Measurements from ENCODE around the gene TEX38.
"Not testable (repeated sequence)": the region's sequence is repeated elsewhere in the genome, so short reads cannot be mapped to it uniquely, and the experiment has no call there.

The TEX38 gene

DNA sequence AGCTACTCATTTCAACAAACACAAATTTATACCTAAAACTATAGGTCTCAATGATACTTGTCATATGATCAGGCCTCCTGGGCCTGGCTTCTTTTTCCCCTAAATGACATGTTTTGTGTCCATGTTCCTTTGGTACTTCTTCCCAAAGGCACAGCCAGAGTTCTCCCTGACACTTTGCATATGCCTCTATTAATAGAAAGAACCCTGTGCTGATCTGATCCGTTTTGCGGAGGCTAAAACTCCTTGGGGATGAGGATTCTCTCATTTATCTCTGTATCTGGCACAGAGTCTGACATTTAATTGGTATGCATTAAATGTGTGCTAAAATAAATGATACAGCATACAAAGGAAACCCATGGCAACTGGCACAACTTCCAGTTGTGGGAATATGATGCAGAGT is 15.0 kb upstream of the TEX38 start:
- DNase-seq, result no peak

DNA sequence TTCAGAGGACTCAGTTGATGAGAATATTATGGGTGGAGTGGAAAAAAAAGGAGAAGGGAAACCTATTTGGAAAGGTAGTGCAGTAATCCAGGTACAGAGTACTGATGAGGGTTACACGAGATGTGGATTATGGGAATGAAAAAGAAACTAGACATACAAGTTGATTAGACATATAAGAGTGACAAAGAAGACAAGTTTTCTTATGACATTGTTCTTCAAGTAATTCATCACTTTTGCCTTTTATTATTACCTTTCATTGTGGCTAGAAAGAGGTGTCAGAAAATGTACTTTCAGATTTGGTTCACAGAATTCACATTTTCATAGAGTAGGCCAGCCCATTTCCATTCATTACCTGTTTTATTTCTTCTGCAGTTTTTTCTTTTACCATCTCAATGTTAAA is 13.9 kb upstream of the TEX38 start:
- DNase-seq, result no peak

DNA sequence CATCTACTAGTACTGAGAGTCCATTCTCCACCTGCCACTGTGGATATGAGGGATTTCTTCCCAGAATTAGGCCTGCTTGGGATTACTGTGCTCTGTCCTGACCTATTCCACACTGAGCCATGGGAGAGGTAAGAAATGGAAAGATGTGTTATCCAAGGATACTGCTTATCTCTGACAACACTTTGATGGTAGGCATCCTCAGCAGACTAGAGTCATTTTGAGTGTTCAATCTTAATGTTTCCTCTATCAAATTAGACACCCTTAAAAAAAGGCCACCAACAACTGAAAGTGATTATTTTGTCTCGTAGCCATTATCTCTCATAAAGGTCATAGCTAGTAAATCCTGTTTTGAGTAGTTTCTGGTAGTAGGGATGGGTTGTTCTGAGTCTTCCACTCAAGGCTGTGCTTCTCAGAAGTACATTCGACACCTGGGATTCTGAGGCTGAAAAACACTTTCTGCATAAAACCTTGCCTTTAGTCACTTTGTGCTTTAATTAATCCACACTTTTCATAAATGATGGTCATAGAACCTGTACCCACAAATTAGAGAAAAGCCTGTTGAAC is 12.3 kb upstream of the TEX38 start:
- DNase-seq, result no peak

DNA sequence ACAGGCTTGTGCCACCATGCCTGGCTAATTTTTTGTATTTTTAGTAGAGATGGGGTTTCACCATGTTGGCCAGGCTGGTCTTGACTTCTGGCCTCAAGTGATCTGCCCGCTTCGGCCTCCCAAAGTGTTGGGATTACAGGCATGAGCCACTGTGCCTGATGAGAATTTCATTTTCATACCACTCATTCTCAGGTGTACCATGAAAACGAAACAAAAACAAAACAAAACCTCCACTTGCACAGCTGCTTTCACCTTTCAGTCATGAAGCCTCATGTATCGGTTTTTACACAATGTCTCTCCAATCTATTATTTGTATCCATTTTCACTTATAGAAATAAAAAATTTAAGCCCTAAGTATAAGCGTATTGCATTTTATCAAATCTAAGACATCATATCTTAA is 11.5 kb upstream of the TEX38 start:
- DNase-seq, result not testable (repeated sequence)

DNA sequence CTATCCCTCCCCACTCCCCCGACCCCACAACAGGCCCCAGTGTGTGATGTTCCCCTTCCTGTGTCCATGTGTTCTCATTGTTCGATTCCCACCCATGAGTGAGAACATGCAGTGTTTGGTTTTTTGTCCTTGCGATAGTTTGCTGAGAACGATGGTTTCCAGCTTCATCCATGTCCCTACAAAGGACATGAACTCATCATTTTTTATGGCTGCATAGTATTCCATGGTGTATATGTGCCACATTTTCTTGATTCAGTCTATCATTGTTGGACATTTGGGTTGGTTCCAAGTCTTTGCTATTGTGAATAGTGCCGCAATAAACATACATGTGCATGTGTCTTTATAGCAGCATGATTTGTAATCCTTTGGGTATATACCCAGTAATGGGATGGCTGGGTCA is 8.7 kb upstream of the TEX38 start:
- not testable (repeated sequence) for DNase-seq

DNA sequence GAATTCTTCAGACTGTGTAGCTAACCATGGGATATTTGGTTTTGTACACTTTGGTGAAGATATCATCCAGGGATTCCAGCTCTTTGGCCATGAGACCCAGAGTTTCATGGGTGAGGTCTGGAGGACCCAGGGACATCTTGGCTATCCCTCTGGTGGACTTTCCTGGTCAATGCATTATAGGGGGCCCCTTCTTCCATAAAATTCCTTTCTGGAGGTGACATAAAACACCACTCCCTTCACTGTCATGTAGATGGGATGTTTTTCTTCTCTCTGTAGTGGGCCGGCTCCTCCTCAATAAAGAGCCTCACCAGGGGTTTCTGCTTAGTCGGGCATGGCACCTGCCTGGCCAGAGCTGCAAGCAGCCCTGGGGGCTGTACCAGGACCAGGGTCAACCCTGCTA is 5.7 kb upstream of the TEX38 start:
- DNase-seq, result no peak

DNA sequence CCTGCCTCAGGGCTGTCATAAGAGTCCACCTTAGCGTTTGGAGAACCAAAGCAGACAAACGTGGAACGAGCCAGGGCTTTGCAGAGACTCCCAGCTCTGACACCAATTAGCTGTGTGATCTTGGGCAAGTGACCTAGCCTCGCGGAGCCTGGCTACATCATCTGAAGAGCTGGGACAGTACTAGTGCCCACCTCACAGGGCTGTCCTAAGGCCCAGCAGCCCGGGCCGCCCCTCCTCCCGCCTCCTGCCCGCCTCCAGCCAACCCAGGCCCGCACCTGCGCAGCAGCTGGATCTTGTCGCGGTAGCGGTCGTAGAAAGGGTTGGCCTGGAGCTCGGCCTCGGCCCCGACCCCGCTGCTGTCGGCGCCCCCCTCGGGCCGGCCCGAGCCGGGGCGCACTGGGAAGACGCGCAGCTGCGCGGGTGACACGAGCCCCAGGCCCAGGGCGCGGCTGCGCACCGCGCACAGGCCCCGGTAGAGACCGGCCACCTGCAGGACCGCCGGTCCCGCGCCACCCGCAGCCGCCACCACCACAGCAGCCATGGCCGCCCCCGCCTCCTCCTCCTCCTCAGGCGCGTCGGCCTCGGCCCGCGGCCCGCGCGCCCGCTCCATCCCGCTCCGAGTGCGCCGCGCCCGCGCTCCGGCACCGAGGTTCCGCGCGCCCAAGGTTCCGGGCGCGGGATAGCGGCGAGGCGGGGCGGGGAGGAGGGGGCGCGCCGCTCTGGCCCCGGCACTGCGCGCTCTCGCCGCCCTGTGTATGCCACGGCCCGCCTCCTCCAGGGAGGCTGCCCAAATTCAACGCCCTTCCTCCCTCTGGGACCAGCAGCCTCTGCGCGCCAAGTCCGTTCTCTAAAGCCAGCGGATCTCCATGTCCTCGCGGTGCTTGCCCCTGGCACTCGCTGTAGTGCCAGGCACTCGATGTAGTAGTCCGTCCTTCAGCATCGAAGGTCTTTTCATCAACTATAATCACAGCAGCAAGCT is 3.6 kb upstream of the TEX38 start, which contains the start of gene ATPAF1:
ATPAF1 (minus strand) TSS at position 583 of the 979 bp plus-strand sequence; CDS start at position 541, 42 bp downstream.
- DNase-seq, result peak; percentile 53

DNA sequence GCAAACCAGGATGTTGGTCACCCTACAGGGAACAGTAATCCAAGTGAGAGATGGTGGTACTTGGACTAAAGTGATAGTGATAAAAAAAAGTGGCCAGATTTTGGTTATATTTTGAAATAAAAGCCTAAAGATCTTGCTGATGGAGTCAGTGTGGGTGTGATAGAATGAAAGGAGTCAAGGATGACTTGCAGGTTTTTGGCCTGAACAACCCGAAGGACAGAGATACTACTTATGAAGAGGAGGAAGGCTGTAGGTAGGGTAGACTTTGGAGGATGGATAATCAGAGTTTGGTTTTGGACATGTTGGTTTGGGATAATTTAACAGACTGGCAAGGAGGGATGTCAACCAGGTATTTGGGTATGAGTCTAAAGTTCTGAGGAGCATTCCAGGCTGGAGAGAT is 1.5 kb upstream of the TEX38 start:
- DNase-seq, result no peak

DNA sequence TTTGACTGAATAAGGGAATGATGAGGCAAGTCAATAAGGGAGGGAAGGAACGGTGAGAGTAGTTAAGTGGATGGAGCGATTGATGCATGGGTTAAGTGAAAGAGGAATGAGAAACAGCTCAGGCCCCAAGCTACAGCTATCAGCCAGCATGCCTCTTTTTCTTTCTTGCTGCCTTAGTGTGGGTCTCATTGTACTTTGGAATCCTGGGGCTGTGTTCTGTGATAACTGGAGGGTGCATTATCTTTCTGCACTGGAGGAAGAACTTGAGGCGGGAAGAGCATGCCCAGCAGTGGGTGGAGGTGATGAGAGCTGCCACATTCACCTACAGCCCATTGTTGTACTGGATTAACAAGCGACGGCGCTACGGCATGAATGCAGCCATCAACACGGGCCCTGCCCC is 1.0 kb downstream of the TEX38 start:
- DNase-seq, result no peak

DNA sequence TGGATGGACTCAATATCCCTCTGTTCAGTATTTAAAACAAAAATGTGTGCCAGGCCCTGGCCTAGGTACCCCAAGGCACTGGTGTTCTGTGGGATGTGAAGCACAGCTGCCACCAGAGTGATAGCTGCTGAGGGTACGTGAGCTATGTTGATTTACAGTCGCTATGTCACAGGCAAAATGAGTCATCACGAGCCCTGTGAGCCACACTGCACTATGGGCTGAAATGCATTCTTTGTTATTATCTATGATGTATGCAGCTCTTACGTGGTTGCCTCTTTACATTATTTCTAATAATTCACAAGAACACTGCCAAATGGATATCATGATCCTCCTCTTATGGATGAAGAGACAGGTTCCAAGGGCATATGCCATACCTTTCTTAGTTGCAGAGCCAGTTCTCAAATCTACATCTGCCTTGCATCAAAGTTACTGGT is 2.1 kb downstream of the TEX38 start:
- no peak for DNase-seq

DNA sequence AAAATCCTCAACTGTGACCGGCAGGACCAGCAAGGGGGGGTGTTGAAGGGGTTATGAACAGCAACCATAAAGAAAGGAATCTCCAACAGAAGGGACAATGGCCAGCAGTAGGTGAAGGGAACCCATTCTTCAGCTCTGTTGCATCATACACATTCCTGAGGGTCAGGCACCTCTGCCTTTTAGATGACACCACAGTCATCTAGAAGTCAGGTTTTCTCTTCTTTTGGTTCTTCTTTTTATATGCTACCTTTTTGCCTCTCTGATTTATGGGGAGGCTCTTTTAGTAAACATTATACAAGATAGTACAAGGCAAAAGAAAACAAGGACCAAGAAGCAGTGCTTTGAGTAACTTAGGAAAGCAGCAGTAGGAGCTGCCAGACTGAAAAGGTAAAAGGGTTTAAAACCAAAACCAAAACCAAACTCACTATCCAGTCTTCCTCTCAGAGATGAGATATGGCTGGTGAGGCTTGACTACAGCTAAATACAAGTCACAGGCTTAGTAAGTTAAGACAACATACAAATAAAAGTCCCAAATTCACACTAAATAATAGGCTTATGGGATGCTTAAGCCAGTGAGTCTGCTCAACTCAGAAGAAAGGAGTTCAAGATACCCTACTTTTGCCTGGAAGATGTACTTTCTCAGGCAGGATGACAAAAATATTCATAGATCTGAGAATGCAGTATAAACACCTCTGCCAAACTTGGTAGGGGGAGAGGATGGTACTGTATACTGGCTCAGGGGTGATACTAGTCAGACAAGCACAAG is 4.1 kb downstream of the TEX38 start:
- DNase-seq, result no peak

DNA sequence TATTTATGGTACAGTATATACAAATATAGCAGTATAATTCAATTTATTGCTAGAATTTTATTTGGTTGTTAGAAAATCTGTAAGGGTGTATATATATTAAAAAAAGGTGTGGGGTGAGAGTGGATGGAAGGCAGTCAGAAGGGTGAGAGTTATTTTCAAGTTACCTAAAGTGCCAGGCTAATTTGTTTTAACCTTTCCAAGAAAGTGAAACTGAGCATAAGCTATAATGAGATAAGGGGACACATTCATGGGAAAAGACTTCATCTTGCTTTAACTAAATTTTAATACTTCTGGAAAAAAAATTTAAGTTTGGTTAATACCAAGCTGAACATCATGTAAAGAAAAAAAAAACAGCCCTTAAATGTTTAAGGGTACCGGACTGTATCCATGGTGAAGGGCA is 4.9 kb downstream of the TEX38 start:
- DNase-seq, result no peak

DNA sequence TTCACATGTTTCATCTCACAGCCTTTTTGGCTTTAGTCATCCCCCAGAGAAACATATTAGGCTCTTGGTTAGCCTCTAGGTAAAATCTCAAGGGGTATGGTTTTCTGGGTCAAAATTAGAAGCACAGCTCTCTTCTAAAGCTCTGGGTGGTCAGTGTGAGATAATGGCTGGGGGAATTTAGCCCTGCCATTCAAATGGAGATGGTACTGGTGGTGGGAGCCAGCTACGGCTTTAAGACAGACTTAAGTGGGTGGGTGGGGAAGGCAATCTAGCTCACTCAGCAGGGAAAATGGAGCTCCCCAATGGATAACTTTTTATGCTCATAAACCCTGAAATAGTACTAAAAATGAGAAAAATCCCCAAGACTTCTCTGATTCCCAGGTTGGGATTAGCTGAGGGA is 5.7 kb downstream of the TEX38 start:
- DNase-seq, result no peak

DNA sequence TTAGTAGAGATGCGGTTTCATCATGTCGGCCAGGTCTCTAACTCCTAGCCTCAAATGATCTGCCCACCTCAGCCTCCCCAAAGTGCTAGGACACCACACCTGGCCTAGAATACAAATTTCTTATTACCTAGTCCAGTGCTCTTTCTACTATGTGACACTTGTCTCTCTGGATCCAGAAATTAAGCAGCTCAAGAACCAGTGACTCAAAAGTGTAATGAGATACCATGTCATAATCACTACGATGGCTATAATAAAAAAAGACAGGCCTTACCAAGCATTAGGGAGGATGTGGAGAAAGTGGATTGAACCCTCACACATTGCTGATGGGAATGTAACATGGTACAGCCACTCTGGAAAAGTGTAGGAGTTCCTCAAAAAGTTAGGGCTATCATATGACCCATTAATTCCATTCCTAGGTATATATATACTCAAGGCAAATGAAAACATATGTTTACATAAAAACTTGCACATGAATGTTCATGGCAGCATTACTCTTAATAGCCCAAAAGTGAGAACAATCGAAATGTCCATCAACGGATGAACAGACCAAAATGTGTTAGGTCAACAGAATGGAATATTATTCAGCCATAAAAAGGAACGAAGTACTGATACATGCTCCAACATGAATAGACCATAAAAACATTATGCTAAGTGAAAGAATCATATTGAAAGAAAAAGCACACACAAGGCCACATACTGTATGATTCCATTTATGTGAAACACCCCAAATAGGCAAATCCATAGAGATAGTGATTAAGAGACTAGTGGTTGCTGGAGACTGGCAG is 8.3 kb downstream of the TEX38 start:
- no peak for DNase-seq

DNA sequence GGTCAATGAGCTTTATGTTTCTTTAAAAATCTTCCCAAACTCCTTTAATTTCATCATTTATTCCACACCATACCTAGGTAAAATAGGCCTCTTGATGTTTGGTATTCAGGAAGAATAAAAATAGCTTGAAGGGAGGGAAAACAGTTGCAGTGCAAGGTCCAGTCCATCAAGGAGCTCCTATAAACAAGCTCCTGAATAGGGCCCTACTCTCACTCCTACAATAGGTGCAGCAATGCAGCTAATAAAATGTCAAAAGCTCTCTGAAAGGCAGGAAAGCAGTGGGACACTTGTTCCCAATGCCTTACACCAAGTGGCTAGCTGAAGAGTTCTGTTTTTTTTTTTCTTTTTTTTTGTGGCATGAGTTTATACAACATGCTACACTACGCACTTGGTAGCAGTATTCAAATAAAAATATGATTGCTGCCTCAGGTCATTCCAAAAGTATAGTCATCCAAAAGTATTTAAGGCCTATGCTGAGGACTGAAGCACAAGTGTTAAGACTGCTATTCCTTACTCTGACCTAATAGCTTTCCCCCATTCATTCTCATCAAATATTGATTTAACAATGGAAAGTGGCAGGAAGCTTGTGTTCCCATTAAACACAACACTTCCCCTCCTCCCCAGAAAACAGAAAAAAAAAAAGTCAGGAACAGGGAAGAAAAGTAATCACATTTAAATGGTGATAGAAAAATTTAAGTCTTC is 9.8 kb downstream of the TEX38 start:
- no peak for DNase-seq

DNA sequence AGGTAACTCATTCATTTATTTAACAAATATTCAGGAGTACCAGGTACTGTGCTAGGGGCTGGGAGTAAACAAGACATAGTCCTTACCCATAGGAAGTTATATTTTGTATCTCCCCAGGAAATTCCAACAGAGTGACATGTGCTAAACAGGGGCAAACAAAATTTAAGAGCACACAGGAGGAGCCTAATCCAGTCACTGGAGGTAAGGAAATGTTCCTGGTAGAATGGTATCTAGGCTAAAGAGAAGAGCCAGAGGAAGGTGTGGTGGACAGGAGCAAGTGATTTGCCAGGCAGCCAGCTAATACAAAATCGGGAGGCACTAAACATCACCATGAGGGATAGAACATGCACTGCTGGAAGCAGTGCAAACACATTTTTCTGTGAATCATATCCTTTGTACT is 10.4 kb downstream of the TEX38 start:
- DNase-seq, result no peak

DNA sequence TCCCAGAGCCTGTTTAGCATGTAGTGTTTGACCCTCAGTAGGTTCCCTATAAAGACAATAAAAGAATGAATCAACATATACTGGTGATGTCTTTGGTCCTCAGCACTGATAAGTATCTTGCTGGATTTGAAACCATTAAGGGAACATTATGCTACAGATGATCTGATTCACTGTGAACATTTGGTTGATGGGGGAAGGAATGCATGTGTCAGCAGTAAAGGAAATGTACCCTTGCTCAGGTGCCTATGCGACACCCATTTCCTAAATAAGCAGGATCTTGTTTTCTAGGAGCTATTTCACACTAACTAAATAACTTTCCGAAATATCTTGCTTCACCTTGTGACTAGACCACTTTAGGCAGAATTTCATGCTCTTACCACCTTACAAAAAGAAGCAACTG is 13.0 kb downstream of the TEX38 start:
- no peak for DNase-seq

DNA sequence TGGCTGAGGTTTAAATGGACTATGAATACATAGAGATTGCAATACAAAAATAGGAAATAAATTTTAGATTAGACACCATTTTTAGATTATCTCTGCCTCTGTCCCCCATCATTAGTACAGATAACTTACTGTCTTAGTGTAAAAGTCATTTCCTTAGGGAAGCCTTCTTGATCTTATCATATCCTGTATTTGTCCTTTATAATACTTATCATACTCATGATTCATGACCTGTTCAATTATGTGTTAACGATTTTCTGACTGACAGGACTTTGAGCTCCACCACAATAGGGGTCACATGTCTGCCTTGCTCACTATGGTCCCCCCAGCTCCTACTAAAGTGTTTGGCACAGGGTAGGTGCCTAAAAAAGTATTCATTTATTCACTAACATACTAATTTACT is 14.6 kb downstream of the TEX38 start:
- DNase-seq, result no peak

DNA sequence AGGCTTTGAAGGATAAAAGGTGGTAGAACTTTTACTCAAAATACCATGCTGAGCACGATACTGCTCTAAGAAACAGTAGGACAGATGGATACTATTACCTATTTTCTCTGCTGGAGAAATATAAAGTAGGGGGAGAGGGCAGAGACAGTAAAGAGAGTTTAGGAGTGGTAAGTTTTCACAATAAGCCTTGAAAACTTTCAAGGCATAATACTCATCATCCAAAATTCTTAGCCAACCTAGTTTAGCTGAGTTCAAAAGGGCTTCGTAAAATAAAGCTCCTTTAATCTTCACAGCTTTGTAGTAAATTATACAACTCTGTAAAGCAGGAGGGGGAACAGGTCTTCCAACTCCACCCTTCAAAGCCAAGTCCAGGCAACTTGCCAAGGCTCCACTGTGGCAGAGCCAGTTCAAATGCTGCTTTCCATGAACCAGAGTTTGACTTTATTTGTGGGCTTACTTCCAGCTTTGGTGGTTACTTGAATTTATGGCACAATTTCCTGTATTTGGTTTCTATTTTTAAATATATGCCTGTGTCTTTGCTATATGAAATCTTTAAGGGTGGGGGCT is 15.5 kb downstream of the TEX38 start:
- DNase-seq, result peak; percentile 75

DNA sequence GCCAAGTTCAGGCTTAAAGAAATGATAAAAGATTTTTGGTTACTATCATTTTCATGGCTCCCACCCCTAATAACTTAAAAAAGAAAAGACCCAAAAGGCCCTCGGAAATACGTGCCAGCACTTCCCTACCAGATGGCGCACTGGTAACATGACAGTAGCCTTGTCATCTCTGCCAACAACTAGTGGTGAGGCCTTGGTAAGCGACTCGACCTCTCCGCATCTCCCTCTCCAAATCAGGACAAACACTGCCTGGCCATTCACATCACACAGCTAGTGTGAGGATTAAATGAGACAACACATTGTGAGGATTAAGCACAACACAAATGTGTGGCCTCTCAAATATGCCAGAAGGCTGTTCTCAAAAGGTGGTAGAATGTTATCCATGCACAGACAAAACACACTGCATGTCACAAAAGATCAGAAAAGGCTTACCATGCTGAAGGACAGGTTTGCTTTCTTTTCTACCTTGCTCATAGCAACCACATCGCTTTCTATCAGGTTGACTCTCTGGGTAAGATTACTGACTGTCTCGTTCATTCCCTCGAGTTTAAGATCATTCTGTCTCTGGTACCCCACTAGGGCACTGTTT is 16.4 kb downstream of the TEX38 start:
- DNase-seq, result no peak

DNA sequence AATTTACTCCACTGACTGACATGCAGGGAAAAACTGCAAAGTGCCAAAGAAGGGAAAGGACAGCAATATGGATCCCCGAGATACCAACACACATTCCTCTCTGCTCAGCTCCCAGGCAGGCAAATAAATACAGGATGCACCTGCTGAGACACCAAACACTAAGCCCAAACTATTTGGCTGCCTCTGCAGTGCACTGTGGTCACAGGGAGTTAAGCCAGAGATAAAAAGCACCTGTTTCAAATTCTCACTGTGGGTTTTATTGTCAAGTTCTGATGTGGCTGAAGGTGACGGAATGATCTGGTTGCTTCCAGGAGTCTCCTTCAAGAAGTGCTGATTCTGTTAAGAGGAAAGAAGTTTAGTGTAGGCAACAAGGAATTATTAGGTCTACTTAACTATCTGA is 17.7 kb downstream of the TEX38 start:
- no peak for DNase-seq
